ENCODE measurements around the gene SUPT3H. TPM values are rescaled to one million over a fixed set of nuclear protein-coding genes. Genes with fewer than 3 reads are reported as not detected.

Gene SUPT3H
- total RNA-seq, 1 donor from 2014 or later = 2.6 TPM

- intact Hi-C loops (cut with micrococcal nuclease) = no loop called here
- Histone ChIP-seq H3K27me3 (ENCODE audit: low read depth) (no peaks in the 10 kb centered on the region), H3K4me1 (no peaks in the 10 kb centered on the region), H3K9me3 (replicated peaks) (no peaks in the 10 kb centered on the region), H3K4me3 (no peak overlapping the region), H3K27ac (replicated peaks) (no peak overlapping the region), H3K36me3 (no peaks in the 10 kb centered on the region)
- TF ChIP-seq, protein P1, sequence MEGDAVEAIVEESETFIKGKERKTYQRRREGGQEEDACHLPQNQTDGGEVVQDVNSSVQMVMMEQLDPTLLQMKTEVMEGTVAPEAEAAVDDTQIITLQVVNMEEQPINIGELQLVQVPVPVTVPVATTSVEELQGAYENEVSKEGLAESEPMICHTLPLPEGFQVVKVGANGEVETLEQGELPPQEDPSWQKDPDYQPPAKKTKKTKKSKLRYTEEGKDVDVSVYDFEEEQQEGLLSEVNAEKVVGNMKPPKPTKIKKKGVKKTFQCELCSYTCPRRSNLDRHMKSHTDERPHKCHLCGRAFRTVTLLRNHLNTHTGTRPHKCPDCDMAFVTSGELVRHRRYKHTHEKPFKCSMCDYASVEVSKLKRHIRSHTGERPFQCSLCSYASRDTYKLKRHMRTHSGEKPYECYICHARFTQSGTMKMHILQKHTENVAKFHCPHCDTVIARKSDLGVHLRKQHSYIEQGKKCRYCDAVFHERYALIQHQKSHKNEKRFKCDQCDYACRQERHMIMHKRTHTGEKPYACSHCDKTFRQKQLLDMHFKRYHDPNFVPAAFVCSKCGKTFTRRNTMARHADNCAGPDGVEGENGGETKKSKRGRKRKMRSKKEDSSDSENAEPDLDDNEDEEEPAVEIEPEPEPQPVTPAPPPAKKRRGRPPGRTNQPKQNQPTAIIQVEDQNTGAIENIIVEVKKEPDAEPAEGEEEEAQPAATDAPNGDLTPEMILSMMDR (IDR thresholded peaks at IDR 0.05; ENCODE audit: borderline replicate concordance) = no peak
- no peak for DNase-seq
Measured at GRCh38 chr6:44931385-44931784, 446.3 kb downstream of the SUPT3H start.

- intact Hi-C loops (cut with micrococcal nuclease) = no loop called here
- no peak overlapping the region for H3K4me3 ChIP-seq
- H3K27ac ChIP-seq (replicated peaks) = no peak overlapping the region
- TF ChIP-seq, protein P1 (IDR thresholded peaks at IDR 0.05; ENCODE audit: borderline replicate concordance) = no peak
- H3K4me1 ChIP-seq = peaks cover 6% of the 10 kb centered on the region
- no peaks in the 10 kb centered on the region for H3K36me3 ChIP-seq
- no peaks in the 10 kb centered on the region for H3K27me3 ChIP-seq (ENCODE audit: low read depth)
- no peaks in the 10 kb centered on the region for H3K9me3 ChIP-seq (replicated peaks)
- DNase-seq = no peak
Measured at GRCh38 chr6:44926556-44926955, 451.2 kb downstream of the SUPT3H start.

DNA sequence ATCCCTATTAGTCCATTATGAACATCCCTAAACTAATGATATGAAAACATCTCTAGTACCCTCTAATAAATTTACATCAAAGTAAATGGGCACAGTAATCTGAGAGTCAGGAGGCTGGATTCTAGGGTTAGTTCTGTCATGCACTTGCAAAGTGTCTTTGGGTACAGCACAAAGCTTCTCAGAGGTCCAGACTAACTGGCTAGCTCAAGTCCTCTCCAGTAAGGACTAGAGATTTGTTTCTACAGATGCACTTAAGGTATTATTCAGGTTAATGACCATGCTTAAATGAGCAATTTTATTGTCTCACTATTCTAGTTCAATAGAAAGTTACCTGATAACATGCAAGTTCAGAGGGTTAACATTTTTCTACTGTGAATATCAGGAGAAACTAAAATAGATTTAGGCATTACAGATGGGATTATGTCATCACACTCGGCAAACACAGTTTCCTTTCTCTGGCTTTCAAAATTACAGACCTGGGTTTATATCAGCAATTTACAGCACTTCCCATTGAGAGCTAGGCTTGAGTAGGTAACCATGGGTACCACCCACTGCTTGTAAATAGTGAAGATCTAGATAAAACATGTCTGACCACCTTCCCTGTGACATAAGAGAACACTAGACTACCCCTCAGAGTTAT lies 452.5 kb downstream of the SUPT3H start:
- TF ChIP-seq, protein P1 (IDR thresholded peaks at IDR 0.05; ENCODE audit: borderline replicate concordance) = no peak
- Histone ChIP-seq H3K4me1 (peaks cover 19% of the 10 kb centered on the region), H3K27ac (replicated peaks) (no peak overlapping the region), H3K36me3 (no peaks in the 10 kb centered on the region), H3K27me3 (ENCODE audit: low read depth) (no peaks in the 10 kb centered on the region), H3K4me3 (no peak overlapping the region), H3K9me3 (replicated peaks) (no peaks in the 10 kb centered on the region)
- no peak for DNase-seq
- intact Hi-C loops (cut with micrococcal nuclease) = no loop called here

DNA sequence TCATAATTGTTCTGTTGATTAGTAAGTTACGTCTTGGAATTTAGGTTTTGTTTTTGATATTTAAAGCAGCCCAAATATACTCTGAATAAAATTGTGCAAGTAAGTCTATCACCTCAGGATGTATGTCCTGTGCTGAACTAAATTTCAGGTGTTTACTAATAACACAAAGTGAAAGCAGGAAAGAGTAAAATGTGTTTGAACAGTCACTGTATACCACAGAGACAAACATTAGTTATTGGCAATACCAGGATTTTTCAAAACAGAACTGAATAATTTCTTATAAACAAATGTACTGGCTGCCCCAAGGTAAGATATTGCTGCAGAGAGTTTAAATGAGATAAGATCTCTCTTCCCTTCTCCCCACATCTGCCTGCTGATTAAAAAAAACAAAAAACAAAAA lies 454.3 kb downstream of the SUPT3H start:
- no peaks in the 10 kb centered on the region for H3K36me3 ChIP-seq
- no peak for DNase-seq
- no peaks in the 10 kb centered on the region for H3K9me3 ChIP-seq (replicated peaks)
- H3K27ac ChIP-seq (replicated peaks) = no peak overlapping the region
- TF ChIP-seq, protein P1 (IDR thresholded peaks at IDR 0.05; ENCODE audit: borderline replicate concordance) = no peak
- peaks cover 20% of the 10 kb centered on the region for H3K4me1 ChIP-seq
- intact Hi-C loops (cut with micrococcal nuclease) = no loop called here
- H3K27me3 ChIP-seq (ENCODE audit: low read depth) = no peaks in the 10 kb centered on the region
- no peak overlapping the region for H3K4me3 ChIP-seq

GRCh38 chr6:44921798-44922197 lies 455.9 kb downstream of the SUPT3H start:
- H3K27ac ChIP-seq (replicated peaks) = peak overlapping the region; percentile 68
- TF ChIP-seq, protein P1 (IDR thresholded peaks at IDR 0.05; ENCODE audit: borderline replicate concordance) = peak; percentile 21
- no peaks in the 10 kb centered on the region for H3K9me3 ChIP-seq (replicated peaks)
- peaks cover 20% of the 10 kb centered on the region for H3K4me1 ChIP-seq
- no peaks in the 10 kb centered on the region for H3K36me3 ChIP-seq
- intact Hi-C loops (cut with micrococcal nuclease) = no loop called here
- no peak overlapping the region for H3K4me3 ChIP-seq
- peak; percentile 48 for DNase-seq
- no peaks in the 10 kb centered on the region for H3K27me3 ChIP-seq (ENCODE audit: low read depth)
